HFFc6 (cell line): ENCODE measurements around the gene RPAP3. TPM values are rescaled to one million over a fixed set of nuclear protein-coding genes. Genes with fewer than 3 reads are reported as not detected.

Experiments used
- DNase-seq: peaks from one replicate; pipeline ENCODE4 v3.0.0-alpha.2; 2018
- H3K27ac Mint-ChIP-seq: 2 replicates; pipeline ENCODE4 v1.8.0; 2020; ENCODE audit warnings: mild to moderate bottlenecking, mixed read lengths
- H3K27me3 Mint-ChIP-seq: 2 replicates; pipeline ENCODE4 v1.8.0; 2021; ENCODE audit warnings: mild to moderate bottlenecking, moderate library complexity, mixed read lengths; ENCODE audit not compliant: insufficient read depth
- H3K36me3 Mint-ChIP-seq: 2 replicates; pipeline ENCODE4 v1.8.0; 2021; ENCODE audit warnings: low read depth, mixed read lengths
- H3K4me1 Mint-ChIP-seq: 2 replicates; pipeline ENCODE4 v1.8.0; 2020; ENCODE audit warnings: low read depth, mixed read lengths
- H3K4me3 Mint-ChIP-seq: 2 replicates; pipeline ENCODE4 v1.8.0; 2020; ENCODE audit warnings: mild to moderate bottlenecking, moderate library complexity, mixed read lengths
- H3K9me3 Mint-ChIP-seq: 2 replicates; pipeline ENCODE4 v1.8.0; 2020; ENCODE audit warnings: mild to moderate bottlenecking, mixed read lengths
- CTCF ChIP-seq: fragments of 200-600 bp; sonication (generic); IDR thresholded peaks from 2 replicates; pipeline ENCODE4 v1.5.0; 2021; ENCODE audit warnings: antibody characterized with exemption, mild to moderate bottlenecking
- total RNA-seq, 6 experiments: library from RNA; stranded (reverse); fragmentation: NEBNext Ultra II Directional; extraction: Animal tissue kit (Norgen Biotek cat#: 25700); gene quantifications; 2 replicates in 1 of 6; 3 replicates in 5 of 6; pipeline ENCODE4 v1.2.3, GENCODE V29; 2021

Gene RPAP3
- total RNA-seq, 6 experiments from 2014 or later = 26.3 to 43.4 (median 39.0) TPM

- no peak for DNase-seq
Observed at GRCh38 chr12:47698631-47699030, 7.2 kb downstream of the RPAP3 start.

GRCh38 chr12:47698055-47698454 lies 7.8 kb downstream of the RPAP3 start:
- H3K27ac Mint-ChIP-seq = no peak overlapping the region
- H3K36me3 Mint-ChIP-seq = 0 out of 2 replicates have a peak, but pooled peaks cover 9% of the 10 kb centered on the region
- no peaks in the 10 kb centered on the region; the same call in 1 of the 2 replicates for H3K27me3 Mint-ChIP-seq
- H3K4me3 Mint-ChIP-seq = no peak overlapping the region
- no peak for TF ChIP-seq CTCF
- H3K9me3 Mint-ChIP-seq = no peaks in the 10 kb centered on the region
- H3K4me1 Mint-ChIP-seq = 0 out of 2 replicates have a peak, but pooled peaks cover under 1% of the 10 kb centered on the region
- DNase-seq = no peak

More at GRCh38 chr12:47698631-47699030, 7.2 kb downstream of the RPAP3 start:
- no peak for TF ChIP-seq CTCF
- Mint-ChIP-seq H3K36me3 (peaks cover 9% of the 10 kb centered on the region; the same call in 1 of the 2 replicates), H3K9me3 (no peaks in the 10 kb centered on the region), H3K27me3 (no peaks in the 10 kb centered on the region; the same call in 1 of the 2 replicates), H3K4me3 (no peak overlapping the region), H3K27ac (no peak overlapping the region), H3K4me1 (peaks cover 6% of the 10 kb centered on the region)

- H3K27me3 Mint-ChIP-seq = no peaks in the 10 kb centered on the region
- no peaks in the 10 kb centered on the region for H3K9me3 Mint-ChIP-seq
- no peak for DNase-seq
- H3K4me1 Mint-ChIP-seq = no peaks in the 10 kb centered on the region
- H3K4me3 Mint-ChIP-seq = no peak overlapping the region
- no peak overlapping the region for H3K27ac Mint-ChIP-seq
- no peak for TF ChIP-seq CTCF
- peaks cover 19% of the 10 kb centered on the region for H3K36me3 Mint-ChIP-seq
Observed at GRCh38 chr12:47689215-47689614, 16.6 kb downstream of the RPAP3 start.

- Mint-ChIP-seq H3K27ac (no peak overlapping the region), H3K4me1 (no peaks in the 10 kb centered on the region), H3K9me3 (no peaks in the 10 kb centered on the region), H3K27me3 (no peaks in the 10 kb centered on the region), H3K36me3 (peaks cover 15% of the 10 kb centered on the region), H3K4me3 (no peak overlapping the region)
- no peak for TF ChIP-seq CTCF
- DNase-seq = no peak
Observed at GRCh38 chr12:47687636-47688035, 18.2 kb downstream of the RPAP3 start.

- TF ChIP-seq CTCF = peak; percentile 81
- peaks cover 7% of the 10 kb centered on the region for H3K36me3 Mint-ChIP-seq
- no peaks in the 10 kb centered on the region for H3K9me3 Mint-ChIP-seq
- peak; percentile 57 for DNase-seq
- no peaks in the 10 kb centered on the region for H3K4me1 Mint-ChIP-seq
- no peak overlapping the region for H3K4me3 Mint-ChIP-seq
- no peak overlapping the region for H3K27ac Mint-ChIP-seq
- H3K27me3 Mint-ChIP-seq = no peaks in the 10 kb centered on the region
Observed at GRCh38 chr12:47686645-47687240, 19.1 kb downstream of the RPAP3 start.
